Cardiac atrium fibroblast (primary cell): Measurements from ENCODE around the gene FXN. TPM values are rescaled to one million over a fixed set of nuclear protein-coding genes. Genes with fewer than 3 reads are reported as not detected.

Experiments used
- total RNA-seq: library from RNA; depleted of rRNA; stranded (reverse); fragments of >200 nt; gene quantifications from 2 replicates; pipeline ENCODE4 v1.2.3, GENCODE V29; 2015

FXN gene
- 7.3 and 15.5 TPM in 2 replicates for total RNA-seq

DNA sequence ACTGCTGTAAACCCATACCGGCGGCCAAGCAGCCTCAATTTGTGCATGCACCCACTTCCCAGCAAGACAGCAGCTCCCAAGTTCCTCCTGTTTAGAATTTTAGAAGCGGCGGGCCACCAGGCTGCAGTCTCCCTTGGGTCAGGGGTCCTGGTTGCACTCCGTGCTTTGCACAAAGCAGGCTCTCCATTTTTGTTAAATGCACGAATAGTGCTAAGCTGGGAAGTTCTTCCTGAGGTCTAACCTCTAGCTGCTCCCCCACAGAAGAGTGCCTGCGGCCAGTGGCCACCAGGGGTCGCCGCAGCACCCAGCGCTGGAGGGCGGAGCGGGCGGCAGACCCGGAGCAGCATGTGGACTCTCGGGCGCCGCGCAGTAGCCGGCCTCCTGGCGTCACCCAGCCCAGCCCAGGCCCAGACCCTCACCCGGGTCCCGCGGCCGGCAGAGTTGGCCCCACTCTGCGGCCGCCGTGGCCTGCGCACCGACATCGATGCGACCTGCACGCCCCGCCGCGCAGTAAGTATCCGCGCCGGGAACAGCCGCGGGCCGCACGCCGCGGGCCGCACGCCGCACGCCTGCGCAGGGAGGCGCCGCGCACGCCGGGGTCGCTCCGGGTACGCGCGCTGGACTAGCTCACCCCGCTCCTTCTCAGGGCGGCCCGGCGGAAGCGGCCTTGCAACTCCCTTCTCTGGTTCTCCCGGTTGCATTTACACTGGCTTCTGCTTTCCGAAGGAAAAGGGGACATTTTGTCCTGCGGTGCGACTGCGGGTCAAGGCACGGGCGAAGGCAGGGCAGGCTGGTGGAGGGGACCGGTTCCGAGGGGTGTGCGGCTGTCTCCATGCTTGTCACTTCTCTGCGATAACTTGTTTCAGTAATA, at the start of gene FXN:
Gene FXN (plus strand): TSS at position 315 of the 871 bp plus-strand sequence. CDS start 31 bp downstream, at position 346.

DNA sequence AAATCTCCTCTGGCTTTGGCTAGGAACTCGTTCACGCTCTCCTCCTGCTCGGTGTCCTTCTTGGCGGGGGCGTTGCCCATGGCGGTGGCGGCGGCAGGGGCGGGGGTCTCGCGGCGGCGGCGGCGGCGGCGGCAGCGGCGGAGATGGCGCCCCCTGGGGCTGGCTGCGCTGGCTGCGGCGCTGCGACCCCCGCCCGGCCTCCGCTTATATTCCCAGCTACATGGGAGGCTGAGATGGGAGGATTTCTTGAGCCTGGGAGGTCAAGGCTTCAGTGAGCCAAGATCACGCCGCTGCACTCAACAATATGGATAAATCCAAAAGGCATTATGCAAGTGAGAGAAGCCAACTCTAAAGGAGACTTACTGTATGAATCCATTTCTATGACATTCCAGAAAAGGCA, 21.5 kb upstream of the FXN start, which contains the start of gene PRKACG:
Gene PRKACG (minus strand): TSS at position 101 of the 400 bp plus-strand sequence. CDS start 21 bp downstream, at position 80.

Other genes starting within 250 kb of the FXN start
- not detected in 2 replicates for gene PRKACG, start 21.6 kb upstream of the FXN start, total RNA-seq
- gene TJP2, start 138.5 kb downstream of the FXN start, total RNA-seq = 52.0 and 57.6 TPM in 2 replicates